ENCODE measurements around the gene PPP1R11. TPM values are rescaled to one million over a fixed set of nuclear protein-coding genes. Genes with fewer than 3 reads are reported as not detected.

The PPP1R11 gene
- total RNA-seq, 1 experiment from 2014 or later = 23.8 TPM

DNA sequence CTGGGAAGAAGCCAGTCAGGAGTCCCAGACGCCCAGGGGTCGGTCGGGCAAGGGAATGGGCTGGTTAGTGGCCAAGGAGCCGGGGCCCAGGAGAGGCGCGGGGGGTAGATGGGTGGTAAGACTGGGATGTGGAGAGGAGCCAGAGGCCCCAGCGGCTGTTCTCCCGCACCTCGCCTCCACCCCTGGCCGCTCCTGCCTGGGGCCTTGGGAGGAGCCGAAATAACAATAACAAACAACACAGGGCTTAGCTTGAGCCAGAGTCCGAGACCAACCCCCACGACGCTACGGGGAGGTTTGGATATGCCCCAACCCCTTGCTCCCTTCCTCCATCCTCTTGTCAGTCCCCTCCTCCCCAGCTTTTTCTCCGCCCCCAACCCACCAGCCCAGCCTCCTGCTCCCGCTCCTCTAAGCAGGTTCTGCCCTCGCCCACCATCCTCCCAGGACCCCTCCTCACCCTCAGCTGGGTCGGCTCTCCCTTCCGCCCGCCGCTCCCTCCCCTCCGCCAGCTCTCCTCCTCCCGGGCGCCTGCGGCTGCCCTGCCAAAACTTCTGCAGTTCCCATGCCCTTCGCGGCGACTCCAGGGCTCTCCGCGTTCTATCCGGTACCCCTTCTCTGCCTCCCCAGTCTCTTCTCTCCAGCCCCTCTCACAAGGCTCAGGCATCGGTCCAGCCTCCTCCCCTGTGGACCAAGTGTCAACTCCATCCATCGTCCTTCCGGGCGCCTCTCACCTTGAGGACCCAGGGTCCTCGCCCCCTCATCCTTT is 7.5 kb downstream of the PPP1R11 start:
- Histone ChIP-seq H4K8ac (replicated peaks; ENCODE audit: insufficient read length, low read depth, low read length) (no peak overlapping the region), H2BK5ac (ENCODE audit: insufficient read length, low read length) (no peak overlapping the region), H2BK120ac (ENCODE audit: low read depth, low read length, poor library complexity, severe bottlenecking) (no peak overlapping the region), H4K91ac (ENCODE audit: insufficient read length, low read depth, low read length) (no peak overlapping the region), H3K14ac (ENCODE audit: insufficient read depth, low read length) (no peak overlapping the region), H2AK5ac (ENCODE audit: insufficient read length, low read length) (no peak overlapping the region), H4K5ac (ENCODE audit: insufficient read length, low read depth, low read length) (no peak overlapping the region), H2AFZ (ENCODE audit: low read length) (no peak overlapping the region), H3K4me2 (ENCODE audit: insufficient read depth, insufficient read length, low read length) (peak overlapping the region; percentile 83), H2BK15ac (ENCODE audit: low read depth, low read length) (no peak overlapping the region), H3K23me2 (ENCODE audit: insufficient read length, low read depth, low read length, poor library complexity, severe bottlenecking) (peaks cover 29% of the 10 kb centered on the region), H3K23ac (ENCODE audit: insufficient read length, low read depth, low read length) (no peak overlapping the region), H3K27me3 (ENCODE audit: insufficient read depth, low read length) (peaks cover 45% of the 10 kb centered on the region), H4K20me1 (ENCODE audit: control insufficient read depth, insufficient read depth, insufficient read length) (no peaks in the 10 kb centered on the region), H2BK12ac (ENCODE audit: insufficient read length, low read depth, low read length) (no peak overlapping the region), H3K56ac (ENCODE audit: insufficient read length, low read depth, low read length) (no peak overlapping the region), H3K27ac (ENCODE audit: insufficient read length, low read depth, low read length) (no peak overlapping the region), H3K9me3 (ENCODE audit: control insufficient read depth, low read depth, low read length) (no peaks in the 10 kb centered on the region), H3K79me2 (ENCODE audit: insufficient read depth, low read length) (no peaks in the 10 kb centered on the region), H3K79me1 (ENCODE audit: insufficient read depth, low read depth, low read length, poor library complexity, severe bottlenecking) (no peaks in the 10 kb centered on the region), H3K9ac (ENCODE audit: extremely low read depth, insufficient read length, low read length) (no peak overlapping the region), H3T11ph (ENCODE audit: low read length) (no peak overlapping the region), H3K4ac (ENCODE audit: low read depth, low read length) (no peak overlapping the region), H3K4me1 (ENCODE audit: insufficient read depth, low read length) (no peaks in the 10 kb centered on the region), H2BK20ac (ENCODE audit: low read depth, low read length, poor library complexity, severe bottlenecking) (no peak overlapping the region), H3K18ac (ENCODE audit: insufficient read length, low read depth, low read length) (no peak overlapping the region)
- Mint-ChIP-seq H3K4me3 (peak overlapping the region; percentile 73 to 93), H3K4me1 (peaks cover 34 to 36% of the 10 kb centered on the region in 2 experiments), H3K36me3 (ENCODE audit: insufficient read depth in 1 of 3, low read depth in 3 of 3) (peaks cover 7 to 12% (median 8%) of the 10 kb centered on the region in 3 experiments; a peak in 6 of 7 replicates), H3K27me3 (ENCODE audit: low read depth) (peaks cover 99% of the 10 kb centered on the region), H3K27ac (peak overlapping the region in 1 of 3 experiments; percentile 86; a peak in 1 of 7 replicates), H3K9me3 (peaks cover 0 to 3% of the 10 kb centered on the region in 2 experiments; a peak in 2 of 5 replicates)
- DNase-seq = peak; percentile 82
- TF ChIP-seq, protein P1, sequence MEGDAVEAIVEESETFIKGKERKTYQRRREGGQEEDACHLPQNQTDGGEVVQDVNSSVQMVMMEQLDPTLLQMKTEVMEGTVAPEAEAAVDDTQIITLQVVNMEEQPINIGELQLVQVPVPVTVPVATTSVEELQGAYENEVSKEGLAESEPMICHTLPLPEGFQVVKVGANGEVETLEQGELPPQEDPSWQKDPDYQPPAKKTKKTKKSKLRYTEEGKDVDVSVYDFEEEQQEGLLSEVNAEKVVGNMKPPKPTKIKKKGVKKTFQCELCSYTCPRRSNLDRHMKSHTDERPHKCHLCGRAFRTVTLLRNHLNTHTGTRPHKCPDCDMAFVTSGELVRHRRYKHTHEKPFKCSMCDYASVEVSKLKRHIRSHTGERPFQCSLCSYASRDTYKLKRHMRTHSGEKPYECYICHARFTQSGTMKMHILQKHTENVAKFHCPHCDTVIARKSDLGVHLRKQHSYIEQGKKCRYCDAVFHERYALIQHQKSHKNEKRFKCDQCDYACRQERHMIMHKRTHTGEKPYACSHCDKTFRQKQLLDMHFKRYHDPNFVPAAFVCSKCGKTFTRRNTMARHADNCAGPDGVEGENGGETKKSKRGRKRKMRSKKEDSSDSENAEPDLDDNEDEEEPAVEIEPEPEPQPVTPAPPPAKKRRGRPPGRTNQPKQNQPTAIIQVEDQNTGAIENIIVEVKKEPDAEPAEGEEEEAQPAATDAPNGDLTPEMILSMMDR (conservative IDR thresholded peaks at IDR 0.05) = no peak
- WGBS (ENCODE audit: extremely low coverage, insufficient read length, low lambda C conversion rate) = no CpG with 5 or more reads among the region's 37 CpGs
